Muscle layer of duodenum (tissue), 2 donors: ENCODE data around the gene AFG3L2.

ENCODE experiments used
- H3K27ac ChIP-seq: one replicate; pipeline ENCODE4 v1.7.0; 2013; ENCODE audit warnings: mild to moderate bottlenecking, low read length
- H3K27me3 ChIP-seq: one replicate; pipeline ENCODE4 v1.7.0; 2013; ENCODE audit warnings: low read depth, mild to moderate bottlenecking, control low read depth, low read length
- H3K36me3 ChIP-seq, 2 donors: one replicate each; pipeline ENCODE4 v1.7.0; 2013; ENCODE audit warnings: low read length in 2 of 2, control low read depth in 1 of 2, mild to moderate bottlenecking in 1 of 2; ENCODE audit not compliant: insufficient read depth in 2 of 2, control insufficient read depth in 1 of 2
- H3K4me1 ChIP-seq, 2 donors: one replicate each; pipeline ENCODE4 v1.7.0; 2013; ENCODE audit warnings: low read length in 2 of 2, mild to moderate bottlenecking in 2 of 2, control low read depth in 1 of 2, moderate library complexity in 1 of 2; ENCODE audit not compliant: insufficient read depth in 2 of 2, control insufficient read depth in 1 of 2
- H3K4me3 ChIP-seq, 2 donors: one replicate each; pipeline ENCODE4 v1.7.0; 2013; ENCODE audit warnings: low read length in 2 of 2, low read depth in 1 of 2, mild to moderate bottlenecking in 1 of 2
- H3K9me3 ChIP-seq, 2 donors: one replicate each; pipeline ENCODE4 v1.7.0; 2013; ENCODE audit warnings: low read length in 2 of 2, control low read depth in 1 of 2, mild to moderate bottlenecking in 1 of 2; ENCODE audit not compliant: control insufficient read depth in 1 of 2
- donor health status: healthy.

Gene AFG3L2

DNA sequence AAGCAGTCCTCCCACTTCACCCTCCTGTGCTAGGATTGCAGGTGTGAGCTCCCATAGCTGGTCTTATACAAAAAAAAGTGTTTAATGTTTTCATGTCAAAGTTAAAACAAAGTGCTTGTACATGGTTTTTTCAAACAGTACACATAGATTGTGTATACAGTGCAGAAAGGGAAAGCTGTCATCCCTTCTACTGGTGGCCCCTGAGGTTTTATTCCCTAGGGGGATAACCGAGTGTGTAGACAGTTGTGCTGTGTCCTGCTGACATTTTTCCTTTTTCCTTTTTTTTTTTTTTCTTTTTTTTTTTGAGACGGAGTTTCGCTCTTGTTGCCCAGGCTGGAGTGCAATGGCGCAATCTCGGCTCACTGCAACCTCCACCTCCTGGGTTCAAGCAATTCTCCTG lies 58.2 kb downstream of the AFG3L2 start:
- Histone ChIP-seq H3K4me3 (no peak overlapping the region), H3K36me3 (peaks cover 22 to 29% of the 10 kb centered on the region in 2 donors), H3K27ac (no peak overlapping the region), H3K27me3 (no peaks in the 10 kb centered on the region), H3K4me1 (peaks cover 9 to 72% of the 10 kb centered on the region in 2 donors), H3K9me3 (no peaks in the 10 kb centered on the region)

DNA sequence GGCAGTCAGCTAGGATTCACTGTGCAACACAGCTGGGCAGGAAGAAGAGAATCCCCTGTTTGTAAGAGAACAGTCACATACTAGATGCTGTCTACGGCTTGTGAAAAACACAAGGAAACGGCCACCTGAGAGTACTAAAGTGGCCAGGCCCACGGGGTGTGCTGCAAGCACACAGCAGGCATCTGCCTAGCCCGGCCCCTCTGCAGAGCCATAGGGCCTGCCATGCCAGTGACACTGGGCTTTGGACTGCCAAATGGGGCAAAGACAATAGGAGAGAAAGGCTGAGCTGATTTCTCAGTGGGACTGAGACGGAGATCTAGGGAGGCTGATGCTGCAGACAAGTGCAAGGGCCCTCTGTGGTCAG lies 58.7 kb downstream of the AFG3L2 start:
- Histone ChIP-seq H3K36me3 (peaks cover 24 to 29% of the 10 kb centered on the region in 2 donors), H3K4me3 (no peak overlapping the region), H3K27ac (peak overlapping the region; percentile 80), H3K27me3 (no peaks in the 10 kb centered on the region), H3K9me3 (no peaks in the 10 kb centered on the region), H3K4me1 (peaks cover 9 to 78% of the 10 kb centered on the region in 2 donors)

DNA sequence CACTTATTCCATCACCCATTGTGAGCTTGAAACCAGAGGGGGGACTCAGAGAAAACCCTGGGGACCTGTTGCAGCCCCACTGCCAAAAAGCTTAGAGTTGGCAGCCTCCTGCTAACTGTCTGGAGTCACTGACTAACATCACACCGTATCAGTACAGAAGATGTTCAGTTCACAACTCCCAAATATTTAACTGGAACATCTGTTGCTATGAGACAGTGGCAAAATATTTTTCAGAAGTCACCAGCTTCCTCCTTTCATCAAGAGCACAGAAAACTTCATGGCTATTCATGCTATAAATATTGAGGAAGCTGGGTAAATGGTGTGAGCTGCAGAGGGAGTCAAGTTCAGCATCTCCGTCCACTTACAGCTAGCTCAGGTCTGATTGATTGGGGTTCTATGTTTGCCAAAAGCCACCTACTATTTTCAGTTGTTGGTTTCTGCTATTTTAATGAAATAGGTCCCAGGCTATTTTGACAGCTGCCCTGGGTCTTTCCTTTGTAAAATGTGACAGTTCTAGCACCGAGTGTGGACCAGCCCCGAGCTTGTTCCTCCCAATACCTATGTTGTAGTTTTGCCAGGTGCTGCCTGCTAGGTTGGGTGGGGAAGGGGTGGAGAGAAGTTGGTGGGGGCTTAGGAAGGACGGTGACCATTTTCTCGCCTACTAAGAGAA lies 59.2 kb downstream of the AFG3L2 start:
- Histone ChIP-seq H3K27me3 (no peaks in the 10 kb centered on the region), H3K4me1 (peaks cover 9 to 78% of the 10 kb centered on the region in 2 donors), H3K9me3 (no peaks in the 10 kb centered on the region), H3K27ac (peak overlapping the region; percentile 80), H3K4me3 (no peak overlapping the region), H3K36me3 (peaks cover 20 to 26% of the 10 kb centered on the region in 2 donors)

DNA sequence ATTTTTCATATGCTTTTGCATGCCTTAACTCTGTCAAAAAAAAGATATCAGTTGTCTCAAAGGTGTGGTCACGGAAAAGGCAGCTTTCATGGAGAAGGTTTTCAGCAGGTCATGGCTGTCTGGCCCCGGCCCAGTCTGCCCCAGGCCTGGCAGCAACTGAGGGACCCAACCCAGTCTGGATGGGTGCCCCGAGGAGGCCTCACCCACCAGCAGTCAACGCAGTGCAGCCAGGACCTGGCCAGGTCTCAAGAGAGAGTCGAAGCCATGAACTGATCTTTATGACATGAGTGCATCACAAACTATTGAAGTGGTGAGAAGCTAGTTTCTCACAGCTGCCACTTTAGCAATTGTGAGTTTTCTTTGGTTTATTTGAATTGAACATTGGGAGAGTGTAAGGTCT lies 61.1 kb downstream of the AFG3L2 start:
- peaks cover 9 to 74% of the 10 kb centered on the region in 2 donors for H3K4me1 ChIP-seq
- H3K9me3 ChIP-seq, result peaks cover 0 to 3% of the 10 kb centered on the region in 2 donors
- no peak overlapping the region for H3K27ac ChIP-seq
- H3K36me3 ChIP-seq, result peaks cover 23 to 35% of the 10 kb centered on the region in 2 donors
- no peaks in the 10 kb centered on the region for H3K27me3 ChIP-seq
- peak overlapping the region in 1 of 2 donors; percentile 17 for H3K4me3 ChIP-seq

DNA sequence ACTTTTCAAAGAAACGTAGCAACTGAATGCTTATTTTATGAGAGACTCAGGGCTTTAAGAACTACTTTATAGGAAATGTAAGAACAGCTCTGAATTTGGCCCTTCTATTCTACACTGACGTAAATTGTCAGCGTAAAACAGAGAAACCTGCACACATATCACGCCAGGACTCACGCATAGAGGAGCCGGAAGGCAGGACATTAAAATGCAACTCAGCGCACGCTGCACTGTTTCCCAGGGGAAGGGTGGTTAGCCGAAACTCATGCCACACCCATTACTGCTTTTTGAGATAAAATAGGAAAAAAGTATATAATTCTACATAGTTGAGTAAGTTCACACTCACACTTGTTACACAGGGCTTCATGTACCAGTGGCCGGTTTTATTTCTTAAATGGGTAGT lies 61.5 kb downstream of the AFG3L2 start:
- Histone ChIP-seq H3K36me3 (peaks cover 19 to 31% of the 10 kb centered on the region in 2 donors), H3K4me1 (peaks cover 9 to 74% of the 10 kb centered on the region in 2 donors), H3K9me3 (peaks cover 0 to 3% of the 10 kb centered on the region in 2 donors), H3K4me3 (peak overlapping the region in 1 of 2 donors; percentile 17), H3K27ac (peak overlapping the region; percentile 45), H3K27me3 (no peaks in the 10 kb centered on the region)

DNA sequence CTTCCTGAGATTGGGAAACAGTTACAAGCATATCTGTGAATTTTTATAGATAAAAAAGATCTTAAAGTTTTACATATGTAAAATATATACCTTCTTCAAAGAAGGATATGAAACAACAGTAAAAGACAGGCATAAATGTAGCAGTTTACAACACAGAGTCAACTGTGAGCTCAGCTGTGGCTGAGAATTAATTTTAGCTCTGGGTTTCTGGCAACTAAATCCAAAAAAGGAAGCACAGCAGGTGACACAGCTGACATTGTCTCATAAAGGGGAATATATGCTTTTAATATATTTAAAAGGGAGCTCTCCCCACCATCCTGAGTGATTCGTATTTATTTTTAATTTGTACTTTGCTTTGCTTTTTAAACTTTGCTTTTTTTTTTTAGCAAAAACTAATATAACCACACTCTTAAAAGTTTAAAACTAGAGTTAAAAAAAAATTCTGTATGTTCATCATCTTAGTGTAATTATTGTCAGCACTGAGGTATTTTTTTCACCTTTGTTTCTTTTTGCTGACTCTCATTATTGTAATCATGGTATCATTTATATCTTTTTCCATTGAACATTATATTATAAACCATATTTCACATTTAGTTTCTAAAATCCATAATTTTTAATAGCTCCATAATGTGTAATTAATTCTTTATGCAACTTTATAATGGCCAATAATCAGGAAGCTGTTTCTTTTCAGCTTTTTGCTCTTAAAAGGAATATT lies 62.3 kb downstream of the AFG3L2 start:
- Histone ChIP-seq H3K4me1 (peaks cover 9 to 76% of the 10 kb centered on the region in 2 donors), H3K9me3 (peaks cover 0 to 3% of the 10 kb centered on the region in 2 donors), H3K4me3 (no peak overlapping the region), H3K36me3 (peaks cover 16 to 28% of the 10 kb centered on the region in 2 donors), H3K27me3 (no peaks in the 10 kb centered on the region), H3K27ac (peak overlapping the region; percentile 52)

DNA sequence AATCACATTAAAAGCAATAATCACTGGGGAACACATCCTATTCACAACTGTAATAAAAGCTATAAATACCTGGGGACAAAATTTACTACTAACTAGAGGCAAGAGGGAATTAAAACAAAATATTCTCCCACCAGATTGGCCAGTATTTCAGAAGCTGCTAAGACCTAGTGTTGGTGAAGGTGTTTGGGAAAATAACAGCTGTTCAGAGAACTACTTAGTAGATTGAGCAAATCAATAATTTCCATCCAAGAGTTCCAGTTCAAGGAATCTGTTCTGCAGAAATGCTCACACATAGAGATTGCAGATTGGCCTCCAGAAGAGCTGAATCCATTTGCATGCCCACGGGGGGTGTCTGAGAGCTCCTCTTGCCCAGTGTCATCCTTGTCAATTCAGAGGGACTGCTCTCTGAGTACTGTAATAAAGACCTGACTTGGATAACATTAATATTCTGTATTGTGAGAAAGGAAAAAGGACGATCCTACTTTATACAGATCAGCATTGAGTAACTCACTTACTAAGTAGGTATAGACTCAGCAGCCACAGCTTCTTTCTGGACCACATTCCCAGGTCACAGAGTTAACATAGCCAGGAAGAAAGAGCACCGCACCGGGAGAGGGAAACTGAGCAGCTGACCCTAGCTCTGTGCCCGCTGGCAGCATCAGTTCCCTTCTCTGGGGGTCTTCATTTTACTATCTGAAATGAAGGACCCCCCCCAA lies 63.3 kb downstream of the AFG3L2 start:
- peaks cover 9 to 74% of the 10 kb centered on the region in 2 donors for H3K4me1 ChIP-seq
- H3K27ac ChIP-seq, result peak overlapping the region; percentile 52
- H3K9me3 ChIP-seq, result peaks cover 0 to 3% of the 10 kb centered on the region in 2 donors
- peaks cover 16 to 25% of the 10 kb centered on the region in 2 donors for H3K36me3 ChIP-seq
- H3K27me3 ChIP-seq, result no peaks in the 10 kb centered on the region
- H3K4me3 ChIP-seq, result no peak overlapping the region

DNA sequence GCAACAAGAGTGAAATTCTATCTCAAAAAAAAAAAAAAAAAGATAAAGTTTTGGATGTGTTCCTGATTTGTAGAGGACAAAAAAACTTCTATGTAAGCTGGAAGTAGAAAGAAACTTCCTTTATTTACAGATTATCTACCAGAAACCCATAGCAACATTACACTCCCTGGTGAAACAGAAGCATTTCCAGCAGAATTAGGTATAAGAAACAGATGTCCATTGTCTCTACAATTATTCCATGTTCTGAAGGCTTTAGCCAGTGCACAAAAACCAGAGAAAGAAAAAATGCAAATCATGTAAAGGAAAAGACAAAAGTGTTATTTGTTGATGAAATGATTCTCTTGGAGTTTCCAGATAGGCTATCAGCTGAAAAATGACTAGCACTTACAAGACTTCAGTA lies 64.1 kb downstream of the AFG3L2 start:
- H3K4me1 ChIP-seq, result peaks cover 2 to 66% of the 10 kb centered on the region in 2 donors
- peaks cover 16 to 25% of the 10 kb centered on the region in 2 donors for H3K36me3 ChIP-seq
- H3K27me3 ChIP-seq, result no peaks in the 10 kb centered on the region
- H3K9me3 ChIP-seq, result peaks cover 0 to 3% of the 10 kb centered on the region in 2 donors
- no peak overlapping the region for H3K4me3 ChIP-seq
- H3K27ac ChIP-seq, result no peak overlapping the region

DNA sequence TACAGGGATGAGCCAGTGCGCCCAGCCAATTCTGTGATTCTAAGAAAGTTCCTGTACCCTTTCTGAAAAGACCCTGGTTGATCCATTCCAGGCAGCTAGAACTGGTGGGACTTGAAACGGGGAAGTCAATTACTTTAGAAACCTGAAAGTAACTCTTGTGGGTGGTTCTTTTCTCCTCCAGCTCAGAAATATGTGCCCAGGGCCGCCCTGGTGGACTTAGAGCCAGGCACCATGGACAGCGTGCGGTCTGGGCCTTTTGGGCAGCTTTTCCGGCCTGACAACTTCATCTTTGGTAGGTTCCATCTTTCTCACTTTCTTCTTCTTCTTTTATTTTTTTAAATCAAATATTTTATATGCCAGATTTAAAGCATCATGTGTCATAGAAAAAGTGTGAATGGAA lies 66.3 kb downstream of the AFG3L2 start:
- Histone ChIP-seq H3K36me3 (peaks cover 16 to 22% of the 10 kb centered on the region in 2 donors), H3K4me1 (peaks cover 0 to 55% of the 10 kb centered on the region in 2 donors), H3K9me3 (peaks cover 0 to 3% of the 10 kb centered on the region in 2 donors), H3K4me3 (peak overlapping the region; percentile 16 to 72), H3K27ac (no peak overlapping the region), H3K27me3 (no peaks in the 10 kb centered on the region)

DNA sequence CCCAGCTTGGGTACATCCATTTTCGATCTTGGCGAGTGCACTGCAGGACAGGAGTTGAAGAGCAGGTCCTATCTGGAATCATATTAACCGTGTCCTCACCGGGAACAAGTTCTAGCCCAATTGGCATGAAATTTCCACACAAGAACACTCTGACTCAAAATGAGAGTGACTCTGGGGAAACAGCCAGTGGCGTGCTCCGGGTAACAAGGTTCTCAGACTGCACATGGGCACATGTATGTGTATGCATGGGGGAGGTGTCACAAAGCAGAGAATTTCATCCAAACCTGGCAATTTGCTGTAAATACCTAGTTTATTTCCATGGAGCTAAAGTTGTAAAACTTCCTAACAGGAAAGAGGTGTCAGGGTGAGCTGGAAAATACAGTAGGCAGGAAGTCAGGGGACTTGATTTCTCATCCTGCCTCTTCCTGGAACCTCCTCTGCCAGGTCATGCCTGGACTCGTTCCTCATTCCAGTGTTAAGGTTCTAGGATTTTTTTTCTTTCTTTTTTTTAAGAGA lies 67.3 kb downstream of the AFG3L2 start:
- peaks cover 12 to 19% of the 10 kb centered on the region in 2 donors for H3K36me3 ChIP-seq
- peaks cover 0 to 55% of the 10 kb centered on the region in 2 donors for H3K4me1 ChIP-seq
- peak overlapping the region; percentile 63 to 72 for H3K4me3 ChIP-seq
- no peaks in the 10 kb centered on the region for H3K27me3 ChIP-seq
- peaks cover 0 to 3% of the 10 kb centered on the region in 2 donors for H3K9me3 ChIP-seq
- peak overlapping the region; percentile 81 for H3K27ac ChIP-seq
